Esophagus squamous epithelium (tissue), 4 donors: Measurements from ENCODE around the gene ESYT2.

Source experiments
- CTCF ChIP-seq, 6 experiments: fragments of 450-650 bp in 4 of 6; fragments of 200-600 bp in 2 of 6; sonication (generic) in 2 of 6; IDR thresholded peaks; one replicate each; pipeline ENCODE4 v1.5.1; 2016 to 2019; ENCODE audit warnings: antibody characterized with exemption in 6 of 6, mild to moderate bottlenecking in 4 of 6, moderate library complexity in 4 of 6
- POLR2A ChIP-seq, 4 donors: fragments of 450-650 bp; IDR thresholded peaks; one replicate each; pipeline ENCODE4 v1.6.1; 2017; ENCODE audit warnings: antibody characterized with exemption in 4 of 4, mild to moderate bottlenecking in 4 of 4, moderate library complexity in 3 of 4

GRCh38 chr7:158763454-158764033 lies 65.8 kb downstream of the ESYT2 start:
- TF ChIP-seq CTCF (IDR thresholded peaks at IDR 0.05) (no peak), POLR2A (IDR thresholded peaks at IDR 0.05) (no peak)
